Kidney (tissue), 14 donors: ENCODE results near the gene TBC1D10A. TPM values are rescaled to one million over a fixed set of nuclear protein-coding genes. Genes with fewer than 3 reads are reported as not detected.

Experiments used
- DNase-seq, 5 donors: peaks; one replicate each; pipeline ENCODE4 v3.0.0-alpha.2; 2013 to 2020
- FAIRE-seq: peaks from 2 replicates; lab custom pipeline; 2012; peaks lifted over from hg19 to GRCh38; lab: Jason Lieb, UNC
- H3K27ac ChIP-seq, 2 donors: one replicate each; pipeline ENCODE4 v1.7.0; 2013; ENCODE audit warnings: low read depth in 2 of 2, low read length in 2 of 2, inconsistent platforms in 1 of 2
- H3K27me3 ChIP-seq: one replicate; pipeline ENCODE4 v1.7.1; 2013; ENCODE audit warnings: low read length, inconsistent platforms; ENCODE audit not compliant: control insufficient read depth, insufficient read depth
- H3K36me3 ChIP-seq, 3 donors: one replicate each; pipeline versions ENCODE4 v1.7.0 to v1.7.1; 2013; ENCODE audit warnings: low read length in 3 of 3, control low read depth in 1 of 3, inconsistent platforms in 1 of 3; ENCODE audit not compliant: insufficient read depth in 3 of 3, control insufficient read depth in 2 of 3
- H3K4me1 ChIP-seq, 3 donors: one replicate each; pipeline versions ENCODE4 v1.7.0 to v1.7.1; 2013; ENCODE audit warnings: low read length in 3 of 3, inconsistent platforms in 1 of 3, low read depth in 1 of 3; ENCODE audit not compliant: control insufficient read depth in 2 of 3, insufficient read depth in 2 of 3
- H3K4me3 ChIP-seq, 3 donors: one replicate each; pipeline versions ENCODE4 v1.7.0 to v1.8.1; 2013; ENCODE audit warnings: low read length in 3 of 3, control low read depth in 1 of 3, inconsistent platforms in 1 of 3
- H3K9ac ChIP-seq, 3 donors: one replicate each; pipeline versions ENCODE4 v1.7.0 to v1.7.1; 2013; ENCODE audit warnings: low read length in 3 of 3, control low read depth in 1 of 3, inconsistent platforms in 1 of 3
- H3K9me3 ChIP-seq, 3 donors: one replicate each; pipeline versions ENCODE4 v1.7.0 to v1.7.1; 2013; ENCODE audit warnings: low read length in 3 of 3, control low read depth in 1 of 3, inconsistent platforms in 1 of 3; ENCODE audit not compliant: control insufficient read depth in 2 of 3, insufficient read depth in 1 of 3
- intact Hi-C: fragments of 100-400 bp; cut with DNase I; formaldehyde crosslinking; loops from one replicate; pipeline ENCODE4 v1.11.1; 2022
- polyA plus RNA-seq: library from polyadenylated mRNA; stranded (reverse); fragments of 350-450 nt; fragmentation: Illumina TruSeq; extraction: RNeasy Lipid Tissue Mini Kit (QIAGEN cat#74804); gene quantifications from one replicate; pipeline ENCODE4 v1.2.3, GENCODE V29; 2014; ENCODE audit warnings: low read depth, low replicate concordance; ENCODE audit not compliant: insufficient read depth
- total RNA-seq: library from RNA; stranded (reverse); fragmentation: NEBNext Ultra II Directional; extraction: Animal tissue kit (Norgen Biotek cat#: 25700); gene quantifications from one replicate; pipeline ENCODE4 v1.2.1, GENCODE V29; 2021
- TF ChIP-seq, protein P1 (sequence below): IDR thresholded peaks from 3 replicates; pipeline ENCODE4 v1.5.1; 2012; ENCODE audit warnings: mild to moderate bottlenecking, moderate library complexity, borderline replicate concordance; ENCODE audit not compliant: insufficient read depth; ENCODE audit errors: extremely low read depth
- donor health status: control.
- donor health status: control.
- donor health status: control.
- donor health status: control.
- donor health status: control.
- donor health status: DM: yes; HTN: yes; CAD: no.
- donor health status: Normal renal cell carcinoma (clear cell type).

The TBC1D10A gene
- total and polyA plus RNA-seq, 2 donors from 2014 or later, result 31.0 to 34.5 TPM

DNA sequence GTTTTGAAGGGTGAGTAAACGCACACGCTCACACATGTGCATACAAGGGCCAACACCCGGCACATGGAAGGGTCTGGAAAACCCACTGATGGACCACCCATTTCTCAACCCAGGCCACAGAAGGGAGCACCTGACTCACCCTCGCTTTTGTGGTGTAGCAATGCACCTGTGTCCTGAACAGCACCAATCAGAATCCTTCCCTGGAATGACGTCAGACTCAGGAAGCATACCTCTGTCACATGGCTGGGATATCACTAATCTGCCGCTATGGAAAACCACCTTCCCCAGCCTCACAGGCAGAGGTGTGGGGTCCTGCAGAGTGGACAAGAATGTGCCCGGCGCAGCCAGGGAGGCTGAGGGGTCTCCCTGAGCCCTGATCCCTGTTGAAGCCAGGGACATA lies 51.1 kb downstream of the TBC1D10A start:
- Histone ChIP-seq H3K36me3 (no peaks in the 10 kb centered on the region), H3K4me1 (peaks cover 0 to 8% (median 0%) of the 10 kb centered on the region in 3 donors), H3K4me3 (no peak overlapping the region), H3K27me3 (no peaks in the 10 kb centered on the region), H3K9ac (no peak overlapping the region), H3K9me3 (no peaks in the 10 kb centered on the region), H3K27ac (no peak overlapping the region)
- TF ChIP-seq, protein P1, sequence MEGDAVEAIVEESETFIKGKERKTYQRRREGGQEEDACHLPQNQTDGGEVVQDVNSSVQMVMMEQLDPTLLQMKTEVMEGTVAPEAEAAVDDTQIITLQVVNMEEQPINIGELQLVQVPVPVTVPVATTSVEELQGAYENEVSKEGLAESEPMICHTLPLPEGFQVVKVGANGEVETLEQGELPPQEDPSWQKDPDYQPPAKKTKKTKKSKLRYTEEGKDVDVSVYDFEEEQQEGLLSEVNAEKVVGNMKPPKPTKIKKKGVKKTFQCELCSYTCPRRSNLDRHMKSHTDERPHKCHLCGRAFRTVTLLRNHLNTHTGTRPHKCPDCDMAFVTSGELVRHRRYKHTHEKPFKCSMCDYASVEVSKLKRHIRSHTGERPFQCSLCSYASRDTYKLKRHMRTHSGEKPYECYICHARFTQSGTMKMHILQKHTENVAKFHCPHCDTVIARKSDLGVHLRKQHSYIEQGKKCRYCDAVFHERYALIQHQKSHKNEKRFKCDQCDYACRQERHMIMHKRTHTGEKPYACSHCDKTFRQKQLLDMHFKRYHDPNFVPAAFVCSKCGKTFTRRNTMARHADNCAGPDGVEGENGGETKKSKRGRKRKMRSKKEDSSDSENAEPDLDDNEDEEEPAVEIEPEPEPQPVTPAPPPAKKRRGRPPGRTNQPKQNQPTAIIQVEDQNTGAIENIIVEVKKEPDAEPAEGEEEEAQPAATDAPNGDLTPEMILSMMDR, result no peak
- no peak for FAIRE-seq
- DNase-seq, result peak in 1 of 5 donors; percentile 24
- intact Hi-C loops, result no loop called here

DNA sequence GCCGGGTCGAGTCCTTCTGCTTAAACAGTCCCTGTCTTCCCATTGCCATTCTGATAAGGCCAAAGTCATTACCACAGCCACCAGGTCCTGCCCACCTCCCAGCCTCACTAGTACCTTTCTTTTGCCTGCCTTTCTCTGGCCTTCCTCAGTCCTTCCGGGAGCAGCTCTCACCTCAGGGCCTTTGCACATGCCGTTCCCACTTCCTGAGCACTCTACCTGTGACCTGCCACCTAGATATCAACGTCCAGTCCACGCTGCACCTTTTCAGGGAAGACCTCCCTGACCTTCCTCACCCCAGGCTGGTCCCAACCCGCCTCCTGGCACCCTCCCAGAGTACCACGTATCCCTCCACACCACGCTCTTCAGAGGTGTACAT lies 52.3 kb downstream of the TBC1D10A start:
- Histone ChIP-seq H3K9me3 (no peaks in the 10 kb centered on the region), H3K27me3 (no peaks in the 10 kb centered on the region), H3K9ac (no peak overlapping the region), H3K4me3 (no peak overlapping the region), H3K36me3 (no peaks in the 10 kb centered on the region), H3K4me1 (peaks cover 0 to 8% (median 0%) of the 10 kb centered on the region in 3 donors), H3K27ac (no peak overlapping the region)
- FAIRE-seq, result no peak
- TF ChIP-seq, protein P1, result no peak
- DNase-seq, result no peak
- intact Hi-C loops, result no loop called here

DNA sequence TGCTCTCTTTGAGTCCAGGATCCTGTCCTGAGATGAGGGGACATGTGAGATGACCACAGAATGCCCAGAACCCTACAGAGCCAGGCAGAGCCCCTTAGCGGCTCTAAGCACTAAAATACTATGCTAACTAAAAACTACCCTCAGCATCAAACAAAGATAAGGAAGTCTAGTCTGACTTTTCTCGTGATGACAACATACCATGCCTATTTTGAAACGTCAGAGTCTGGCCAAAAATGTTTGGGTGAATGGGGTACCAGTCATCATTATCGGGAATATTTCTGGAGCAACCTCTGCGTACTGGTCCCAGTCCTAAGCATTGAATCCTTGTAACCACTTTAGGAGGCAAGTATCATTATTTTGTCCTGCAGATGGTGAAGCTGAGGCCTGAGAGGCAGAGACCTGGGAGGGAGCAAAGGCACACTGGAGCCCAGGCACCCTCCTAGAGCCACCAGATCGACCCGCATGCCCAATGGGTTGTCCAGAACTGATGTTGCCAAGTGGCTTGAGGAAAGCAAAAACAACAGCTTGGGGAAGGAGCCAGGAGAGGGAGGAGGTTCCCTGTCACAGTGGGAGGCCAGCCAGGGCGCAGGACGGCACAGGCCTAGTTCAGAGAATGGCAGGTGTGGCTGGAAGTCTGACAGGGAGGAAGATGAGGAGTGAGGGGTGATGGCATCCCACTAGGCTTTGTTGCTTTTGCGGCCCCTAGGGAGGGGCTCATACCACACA lies 52.9 kb downstream of the TBC1D10A start:
- H3K27ac ChIP-seq, result no peak overlapping the region
- intact Hi-C loops, result no loop called here
- FAIRE-seq, result no peak

More for the DNA sequence above, 52.9 kb downstream of the TBC1D10A start:
- Histone ChIP-seq H3K27me3 (no peaks in the 10 kb centered on the region), H3K4me1 (peaks cover 0 to 5% (median 0%) of the 10 kb centered on the region in 3 donors), H3K4me3 (no peak overlapping the region), H3K36me3 (no peaks in the 10 kb centered on the region), H3K9me3 (no peaks in the 10 kb centered on the region), H3K9ac (no peak overlapping the region)
- DNase-seq, result no peak
- TF ChIP-seq, protein P1, result no peak
